Tongue (tissue), 2 donors: ENCODE results near the gene TOX2. TPM values are rescaled to one million over a fixed set of nuclear protein-coding genes. Genes with fewer than 3 reads are reported as not detected.

Experiments used
- DNase-seq: peaks from one replicate; pipeline ENCODE4 v3.0.0-alpha.2; 2015
- total RNA-seq: library from RNA; depleted of rRNA; stranded (reverse); fragments of >200 nt; gene quantifications from one replicate; pipeline ENCODE4 v1.2.3, GENCODE V29; 2014

TOX2 gene
- total RNA-seq, 1 donor from 2014 or later, result 0.51 TPM

DNA sequence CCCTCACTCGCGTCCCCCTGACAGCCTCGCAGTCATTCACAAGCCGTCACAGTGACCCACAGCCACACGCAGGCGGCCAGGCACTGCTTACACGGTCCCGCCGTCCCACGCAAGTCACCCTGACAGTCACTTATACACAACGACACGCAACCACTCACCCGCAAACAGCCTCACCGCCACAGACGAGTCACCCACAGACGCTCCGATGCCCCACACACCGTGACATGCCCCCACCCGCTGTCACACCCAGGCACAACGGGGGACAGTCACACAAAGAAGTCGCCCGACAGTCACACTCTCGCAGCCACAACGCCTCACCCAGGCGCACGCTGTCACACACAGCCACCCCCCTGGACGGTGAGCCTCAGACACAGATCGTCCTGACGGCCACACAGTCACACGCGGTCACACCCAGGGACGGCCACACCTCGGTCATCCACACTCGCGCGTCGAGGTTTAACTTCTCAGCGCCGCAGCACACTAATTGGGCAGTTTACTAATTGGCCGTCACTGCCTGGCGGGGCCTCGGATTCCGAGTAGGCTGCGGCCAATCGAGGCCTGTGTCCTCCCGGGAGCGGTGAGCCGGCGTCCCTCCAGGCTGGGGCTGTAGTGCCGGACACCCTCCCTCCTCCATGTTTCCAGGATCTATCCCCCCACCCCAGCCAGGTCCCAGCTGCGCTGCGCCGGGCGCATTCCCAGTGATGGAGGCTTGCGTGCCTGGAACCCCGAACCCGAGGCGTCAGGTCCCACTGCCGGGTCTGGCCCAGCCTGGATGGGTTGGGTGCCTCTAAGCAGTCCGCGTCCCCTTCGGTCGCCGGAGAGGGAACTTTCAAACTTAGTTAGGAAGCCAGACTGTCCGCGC, 790 bp downstream of the TOX2 start:
- no peak for DNase-seq

DNA sequence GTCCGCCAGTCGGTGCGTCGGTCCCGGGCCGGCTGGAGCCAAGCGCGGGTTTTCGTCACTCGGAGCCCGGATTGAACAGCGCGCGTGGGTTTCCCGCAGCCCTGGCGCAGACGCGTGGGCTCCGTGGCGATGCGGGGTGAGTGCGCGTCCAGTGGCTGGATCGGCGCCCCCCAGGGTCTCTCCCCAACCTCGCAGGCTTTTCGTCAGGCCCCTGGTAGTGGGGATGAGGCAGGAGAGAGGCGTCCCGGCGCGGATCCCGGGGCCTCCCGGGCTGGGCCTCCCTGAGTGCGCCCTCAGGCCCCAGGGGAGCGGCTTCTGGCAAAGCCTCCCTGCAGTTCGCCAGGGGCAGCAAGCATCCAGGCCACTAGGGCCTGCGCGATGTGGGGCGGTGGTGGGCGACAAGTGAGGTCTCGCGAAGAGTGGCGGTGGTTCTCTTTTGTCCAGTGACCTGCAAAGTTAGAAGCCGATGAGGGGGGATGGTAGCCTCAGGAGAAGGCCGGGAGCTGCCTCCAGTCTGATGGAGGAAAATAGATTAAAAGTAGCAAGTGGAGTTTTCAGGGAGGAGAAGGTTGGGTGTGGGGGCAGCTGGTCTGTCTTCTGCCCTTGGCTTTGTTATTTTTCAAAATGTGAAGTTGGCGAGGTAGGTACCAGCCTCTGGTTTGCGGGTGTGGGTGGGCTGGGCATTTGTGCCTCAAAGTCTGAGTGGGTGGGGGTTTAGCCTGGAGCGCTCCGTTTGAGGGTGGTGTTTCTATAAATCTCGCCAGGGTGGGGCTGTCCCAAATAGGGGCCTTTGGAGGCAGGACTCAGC, 1.6 kb downstream of the TOX2 start:
- DNase-seq, result no peak

DNA sequence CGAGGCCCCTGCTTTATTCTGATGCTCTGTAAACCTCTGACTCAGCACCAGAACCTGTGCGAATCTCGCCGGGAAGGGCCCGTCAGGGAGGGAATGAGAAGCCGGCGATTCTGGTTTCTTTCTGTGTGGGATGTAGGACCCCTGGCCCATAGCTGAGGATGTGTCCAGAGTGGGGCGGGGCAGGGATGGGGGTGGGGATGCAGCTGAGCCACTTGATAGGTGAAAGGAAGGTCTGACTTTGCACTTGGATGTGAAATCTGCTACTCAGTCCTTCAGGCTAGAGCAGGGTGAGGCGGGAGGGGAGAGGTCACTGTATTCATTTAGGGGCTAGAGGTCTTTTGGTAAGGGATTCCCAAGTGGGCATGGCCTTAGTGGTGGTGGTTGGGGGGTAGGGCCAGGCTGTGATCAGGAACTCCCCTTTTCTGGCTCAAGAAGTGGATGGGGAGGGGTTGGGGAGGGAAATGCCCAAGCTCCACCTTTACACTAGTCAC, 2.3 kb downstream of the TOX2 start:
- DNase-seq, result no peak

DNA sequence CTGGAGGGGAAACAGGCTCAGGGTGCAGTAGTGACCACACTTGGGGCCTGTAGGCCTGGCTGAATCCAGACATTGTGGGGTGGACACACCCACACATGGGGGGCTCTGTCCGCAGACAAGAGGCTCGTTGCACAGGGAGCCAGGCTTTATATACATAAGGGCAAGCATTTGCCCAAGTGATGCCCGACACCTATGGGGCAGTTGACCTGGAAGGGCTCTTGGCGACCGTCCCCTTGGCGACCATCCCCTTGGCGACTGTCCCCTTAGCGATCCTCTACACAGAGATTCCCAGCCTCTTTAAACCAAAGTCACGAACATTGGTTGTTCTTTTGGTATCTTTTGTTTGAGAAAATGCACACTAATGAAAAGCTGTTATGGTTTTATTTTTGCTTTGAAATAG, 2.7 kb downstream of the TOX2 start:
- DNase-seq, result no peak

DNA sequence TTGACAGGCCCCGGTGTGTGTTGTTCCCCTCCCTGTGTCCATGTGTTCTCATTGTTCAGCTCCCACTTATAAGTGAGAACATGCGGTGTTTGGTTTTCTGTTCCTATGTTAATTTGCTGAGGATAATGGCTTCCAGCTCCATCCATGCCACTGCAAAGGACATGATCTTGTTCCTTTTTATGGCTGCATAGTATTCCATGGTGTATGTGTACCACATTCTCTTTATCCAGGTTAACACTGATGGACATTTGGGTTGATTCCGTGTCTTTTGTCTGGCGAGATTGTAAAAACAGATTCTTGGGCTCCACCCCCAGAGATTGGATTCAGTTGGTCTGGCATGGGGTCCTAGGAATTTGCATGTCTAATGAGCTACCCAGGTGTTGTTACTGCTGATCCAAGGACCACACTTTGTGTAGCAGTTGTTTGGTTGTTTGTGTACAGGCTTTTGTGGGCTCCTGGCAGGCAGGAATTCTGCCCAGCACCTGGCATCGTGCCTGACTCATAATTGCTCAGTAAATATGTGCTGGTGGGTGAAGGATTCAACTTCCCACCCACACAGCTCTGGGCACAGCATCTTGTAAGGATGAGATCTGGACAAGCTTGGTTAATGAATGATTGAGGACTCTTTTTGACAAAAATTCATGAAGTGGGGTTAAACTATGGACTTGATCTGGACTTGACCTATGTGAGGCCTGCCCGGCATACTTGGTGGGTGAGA, 5.2 kb downstream of the TOX2 start:
- DNase-seq, result no peak

DNA sequence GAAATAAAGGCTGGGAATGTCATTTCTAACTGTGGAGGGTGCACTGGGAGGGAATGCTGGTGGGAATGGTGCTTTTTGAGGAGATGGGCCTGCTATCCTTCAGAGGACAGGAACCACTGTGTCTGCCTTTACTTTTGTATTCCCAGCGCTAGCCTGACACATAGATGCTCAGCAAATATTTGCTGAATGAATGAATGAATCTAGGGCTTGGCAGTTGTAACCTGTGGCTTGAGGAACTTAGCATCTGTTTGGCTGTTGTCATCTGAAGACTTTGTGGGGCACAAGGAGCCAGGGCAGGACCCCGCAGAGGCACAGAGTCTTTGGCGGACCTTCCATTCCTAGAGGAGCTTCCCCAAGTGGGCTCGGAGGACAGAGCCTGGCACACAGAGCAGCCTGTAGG, 6.1 kb downstream of the TOX2 start:
- DNase-seq, result no peak

DNA sequence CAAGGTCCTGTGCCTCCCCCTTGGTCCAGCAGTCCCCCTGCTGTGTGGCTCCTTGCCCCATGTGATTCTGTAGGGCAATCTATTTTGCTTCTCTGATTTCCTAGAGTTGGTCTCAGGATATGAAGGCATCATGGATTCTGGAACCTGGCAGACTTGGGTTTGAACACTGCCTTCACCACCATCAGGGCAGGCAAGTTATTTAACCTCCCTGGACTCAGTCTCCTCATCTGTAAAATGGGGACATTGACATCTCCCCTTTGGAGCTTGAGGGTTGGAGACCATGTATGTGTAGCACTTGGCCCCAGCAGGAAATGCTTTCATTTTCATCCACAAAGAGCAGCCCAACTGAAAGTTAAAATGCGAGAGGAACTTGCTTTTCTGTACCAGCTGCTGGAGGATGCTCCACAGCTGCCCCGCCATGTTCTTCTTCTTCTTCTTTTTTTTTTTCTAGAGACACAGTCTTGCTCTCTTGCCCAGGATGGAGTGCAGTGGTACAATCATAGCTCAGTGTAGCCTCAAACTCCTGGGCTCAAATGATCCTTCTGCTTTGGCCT, 6.7 kb downstream of the TOX2 start:
- no peak for DNase-seq

DNA sequence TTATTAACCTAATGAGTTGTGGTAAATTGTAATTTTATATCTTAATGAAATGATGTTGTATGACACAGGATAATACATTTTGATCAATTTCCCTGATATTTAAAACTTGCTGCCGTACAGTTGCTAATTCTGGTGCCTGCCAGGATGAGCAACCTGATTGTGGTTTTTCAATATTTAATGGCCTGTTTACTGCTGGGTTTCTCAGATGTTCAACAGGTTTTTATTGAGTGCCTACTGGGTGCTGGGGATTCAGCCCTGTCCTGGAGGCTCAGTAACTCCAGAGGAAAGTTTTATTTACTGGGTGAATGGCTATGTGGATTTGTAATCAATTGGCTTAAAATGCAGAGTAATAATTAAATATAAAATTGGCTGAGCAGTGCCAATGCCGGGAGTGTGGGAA, 8.0 kb downstream of the TOX2 start:
- no peak for DNase-seq

DNA sequence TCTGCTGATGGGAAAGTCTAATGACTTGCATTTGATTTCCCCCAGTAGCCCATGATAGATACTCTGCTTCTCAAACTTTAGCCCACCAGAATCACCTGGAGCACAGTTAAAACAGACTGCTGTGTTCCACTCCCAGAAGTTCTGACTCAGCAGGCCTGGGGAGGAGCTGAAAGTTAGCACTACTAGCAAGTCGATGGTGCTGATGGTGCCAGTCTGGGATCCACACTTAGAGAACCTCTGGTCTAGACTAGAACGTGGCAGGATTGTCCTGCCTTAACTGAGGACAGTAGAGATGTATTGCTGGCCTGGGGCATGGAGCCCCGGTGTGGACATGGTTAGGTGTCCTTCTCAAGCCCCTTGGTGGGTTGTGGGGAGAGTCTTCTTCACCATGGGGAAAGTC, 8.7 kb downstream of the TOX2 start:
- DNase-seq, result no peak

- no peak for DNase-seq
Measured at GRCh38 chr20:43923917-43924316, 9.3 kb downstream of the TOX2 start.

DNA sequence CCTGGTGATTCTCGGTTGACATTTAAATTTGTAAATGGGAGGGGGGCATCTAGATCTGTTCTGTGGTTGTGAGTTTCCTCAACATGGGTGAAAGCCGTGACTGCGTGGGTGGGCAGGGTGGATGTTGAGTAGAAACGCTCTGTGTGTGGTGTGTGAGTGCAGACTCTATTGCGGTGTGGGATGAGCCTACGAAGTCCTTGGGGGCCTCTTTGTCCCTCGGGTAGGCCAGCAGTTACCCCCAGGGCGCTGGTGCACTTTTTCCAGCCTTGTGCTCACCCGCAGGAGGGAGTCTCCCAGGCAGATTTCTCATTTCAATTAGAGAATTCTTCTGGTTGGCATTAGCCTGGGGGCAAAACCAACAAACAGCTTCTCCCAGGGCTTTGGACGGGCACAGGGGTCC, 10.6 kb downstream of the TOX2 start:
- DNase-seq, result no peak

DNA sequence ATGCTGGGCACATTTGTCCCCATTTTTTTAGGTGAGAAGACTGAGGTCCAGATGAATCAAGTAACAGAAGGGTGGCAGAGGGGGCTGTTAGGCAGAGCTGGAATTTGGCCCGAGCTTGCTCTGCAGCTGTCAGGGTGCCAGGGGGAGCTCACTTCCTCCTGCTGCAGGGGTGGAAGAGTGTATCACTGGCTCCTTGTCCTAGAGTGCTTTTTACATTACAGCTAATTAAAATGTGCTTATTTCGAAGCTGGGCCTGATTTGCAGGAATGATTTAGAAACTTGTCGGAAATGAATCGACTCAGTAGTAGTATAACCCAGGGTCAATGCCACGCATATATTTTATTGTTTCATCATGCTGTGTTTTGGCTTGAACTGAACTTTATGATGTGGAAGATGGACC, 11.1 kb downstream of the TOX2 start:
- DNase-seq, result peak; percentile 68

GRCh38 chr20:43926287-43927050, 11.8 kb downstream of the TOX2 start:
- DNase-seq, result no peak

DNA sequence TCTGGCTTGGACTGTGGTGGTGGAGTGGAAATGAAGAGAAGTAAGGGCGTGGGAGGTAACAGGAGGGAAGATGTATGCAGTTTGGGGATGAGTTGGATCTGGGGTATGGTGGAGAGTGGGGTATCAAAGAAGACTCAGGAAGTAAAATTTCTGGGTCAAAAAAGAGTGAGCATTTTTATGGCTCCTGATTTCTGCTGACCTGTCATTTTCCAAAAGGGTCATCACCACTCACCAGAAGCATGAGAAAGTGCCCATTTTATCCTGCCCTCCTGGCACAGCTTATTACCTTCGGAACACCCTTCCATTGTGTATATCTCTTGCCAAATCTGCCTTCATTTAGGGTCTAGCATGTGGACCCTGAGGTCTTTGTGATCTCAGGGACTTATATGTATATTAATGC, 17.3 kb downstream of the TOX2 start:
- no peak for DNase-seq

DNA sequence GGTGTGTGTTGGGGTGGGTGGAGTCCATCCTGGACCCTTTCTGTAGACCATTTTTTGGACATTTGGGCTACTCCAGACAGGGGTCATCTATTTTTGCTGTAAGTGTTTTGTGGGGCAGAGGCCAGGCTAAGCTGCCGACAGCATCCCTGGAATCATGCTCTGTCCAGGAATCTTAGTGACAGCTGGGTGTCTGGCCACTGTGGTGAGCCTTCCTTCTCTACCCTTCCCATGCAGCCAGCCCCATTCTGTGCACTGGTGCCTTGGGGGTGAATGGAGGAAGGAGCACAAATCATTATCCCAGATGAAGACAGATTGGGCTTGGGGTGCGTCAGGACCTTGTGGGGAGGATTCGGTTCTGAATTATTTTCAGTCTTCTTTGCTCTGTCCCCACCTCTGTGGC, 20.2 kb downstream of the TOX2 start:
- DNase-seq, result no peak

DNA sequence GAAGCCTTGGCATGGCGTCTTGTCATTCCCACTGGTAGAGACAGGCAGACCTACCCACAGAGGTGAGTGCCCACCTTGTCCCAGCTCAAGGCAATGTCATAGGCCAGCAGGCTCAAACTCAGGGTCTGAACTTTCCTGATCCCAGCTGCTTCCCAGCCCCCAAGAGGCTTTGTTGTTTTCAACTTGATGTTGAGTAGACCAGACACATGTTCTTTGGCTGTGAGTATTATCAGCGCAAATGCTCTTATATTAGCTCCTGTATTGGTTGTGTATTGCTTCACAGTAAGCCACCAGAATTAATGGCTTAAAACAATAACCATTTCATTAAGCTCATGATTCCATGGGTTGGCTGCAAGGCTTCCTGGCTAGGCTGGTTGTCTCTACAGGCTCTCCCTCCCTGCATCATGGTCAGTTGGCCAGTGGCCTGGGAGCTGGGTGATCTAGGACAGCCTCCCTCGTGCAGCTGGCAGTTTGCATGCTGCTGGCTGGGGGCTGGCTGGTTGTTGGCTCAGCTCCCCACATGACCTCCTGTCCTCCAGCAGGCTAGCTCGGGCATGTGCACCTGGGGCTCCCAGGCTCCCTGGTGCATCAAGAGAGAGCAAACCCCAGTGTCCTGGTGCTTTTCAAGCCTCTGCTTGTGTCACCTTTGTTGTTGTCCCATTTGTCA, 21.6 kb downstream of the TOX2 start:
- no peak for DNase-seq

GRCh38 chr20:43936805-43937204, 22.2 kb downstream of the TOX2 start:
- DNase-seq, result no peak

GRCh38 chr20:43937591-43937990, 22.9 kb downstream of the TOX2 start:
- DNase-seq, result no peak

DNA sequence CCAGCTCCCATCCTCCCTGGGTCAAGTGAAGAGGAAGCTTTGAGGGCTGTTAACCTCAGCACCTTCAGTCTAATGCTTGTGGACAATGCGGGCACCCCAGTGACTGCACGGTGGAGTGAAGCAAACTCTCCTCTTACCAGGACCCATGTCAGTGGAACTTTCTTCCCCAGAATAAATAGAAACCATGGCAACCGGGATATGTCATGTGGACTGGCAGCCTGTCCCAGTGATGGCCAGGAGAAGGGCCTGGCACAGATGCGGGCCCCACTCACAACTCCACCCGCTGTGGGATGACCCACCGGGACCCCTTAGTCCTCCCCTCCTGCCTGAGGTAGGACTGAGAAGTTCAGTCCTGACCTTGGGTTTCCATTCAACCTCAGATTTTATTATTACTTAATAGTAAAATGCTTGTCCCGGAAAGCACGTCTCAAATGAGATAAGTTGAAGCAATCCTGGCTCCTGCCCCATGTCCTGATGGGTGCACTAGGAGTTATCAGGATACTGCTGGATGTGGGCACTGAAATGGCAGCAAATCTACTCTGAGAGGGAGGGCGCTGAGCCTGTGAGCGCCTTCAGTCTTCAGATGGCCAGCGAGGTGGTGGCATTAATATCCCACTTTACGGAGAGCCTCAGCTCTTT, 23.5 kb downstream of the TOX2 start:
- no peak for DNase-seq

DNA sequence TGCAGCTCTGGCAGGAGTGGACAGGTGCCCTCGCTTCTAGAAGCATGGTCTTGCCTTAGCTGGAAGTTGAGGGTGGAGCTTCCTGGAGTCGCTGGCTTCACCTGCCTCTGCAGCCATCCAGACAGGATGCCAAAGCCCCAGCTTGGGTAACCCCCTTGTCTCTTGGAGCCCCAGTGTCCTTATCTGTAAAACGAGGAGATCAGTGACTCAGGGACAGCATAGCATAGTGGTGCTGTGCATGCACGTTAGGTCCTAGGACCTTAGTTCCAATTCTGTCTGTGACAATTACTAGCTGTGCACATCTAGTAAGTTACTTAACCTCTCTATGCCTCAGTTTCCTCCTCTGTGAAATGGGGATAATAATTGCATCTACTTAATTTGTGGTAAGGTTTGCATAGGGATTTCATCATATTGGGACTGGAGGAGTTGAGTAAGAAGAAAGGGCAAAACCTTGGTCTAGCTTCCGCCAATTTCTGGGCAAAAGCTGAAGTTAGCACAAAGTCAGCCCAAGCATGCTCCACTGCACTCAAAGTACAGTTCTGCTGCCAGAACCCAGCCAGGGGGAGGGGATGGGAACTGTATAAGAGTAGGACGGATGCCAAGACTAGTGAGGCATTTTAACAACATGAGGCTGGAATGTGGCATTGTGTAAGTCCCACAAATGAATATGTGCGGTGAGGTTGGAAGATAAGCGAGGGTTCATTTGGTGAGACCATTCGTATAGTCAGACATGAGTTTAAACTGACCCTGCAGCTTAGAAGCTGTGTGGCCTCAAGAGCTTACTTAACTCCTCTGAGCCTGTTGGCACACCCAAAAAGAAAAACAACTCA, 24.5 kb downstream of the TOX2 start:
- DNase-seq, result peak; percentile 40
